Panc1 (cell line): ENCODE results near the gene C1QC.

Source experiments
- CTCF ChIP-seq: fragments of 450-650 bp; IDR thresholded peaks from 2 replicates; pipeline ENCODE4 v1.5.1; 2017; ENCODE audit warnings: mild to moderate bottlenecking
- POLR2AphosphoS5 ChIP-seq: IDR thresholded peaks from 2 replicates; pipeline ENCODE4 v1.6.1; 2012; ENCODE audit warnings: mild to moderate bottlenecking, low read depth, low read length, moderate library complexity
- TCF7L2 ChIP-seq: IDR thresholded peaks from 2 replicates; pipeline ENCODE4 v1.6.1; 2011; ENCODE audit warnings: mild to moderate bottlenecking, low read depth, low read length, inconsistent platforms

- TF ChIP-seq CTCF (no peak), POLR2AphosphoS5 (no peak), TCF7L2 (no peak)
Measured at GRCh38 chr1:22696610-22697009, 53.2 kb downstream of the C1QC start.
